GM20431 (cell line): ENCODE measurements around the gene USP43.

Experiments
- in situ Hi-C: fragments of 300-500 bp; cut with MseI, MboI; formaldehyde crosslinking; loops from one replicate; pipeline ENCODE4 v1.15.0; 2020; ENCODE audit warnings: low sequenced_read_pairs; ENCODE audit not compliant: unreplicated experiment

Gene USP43

DNA sequence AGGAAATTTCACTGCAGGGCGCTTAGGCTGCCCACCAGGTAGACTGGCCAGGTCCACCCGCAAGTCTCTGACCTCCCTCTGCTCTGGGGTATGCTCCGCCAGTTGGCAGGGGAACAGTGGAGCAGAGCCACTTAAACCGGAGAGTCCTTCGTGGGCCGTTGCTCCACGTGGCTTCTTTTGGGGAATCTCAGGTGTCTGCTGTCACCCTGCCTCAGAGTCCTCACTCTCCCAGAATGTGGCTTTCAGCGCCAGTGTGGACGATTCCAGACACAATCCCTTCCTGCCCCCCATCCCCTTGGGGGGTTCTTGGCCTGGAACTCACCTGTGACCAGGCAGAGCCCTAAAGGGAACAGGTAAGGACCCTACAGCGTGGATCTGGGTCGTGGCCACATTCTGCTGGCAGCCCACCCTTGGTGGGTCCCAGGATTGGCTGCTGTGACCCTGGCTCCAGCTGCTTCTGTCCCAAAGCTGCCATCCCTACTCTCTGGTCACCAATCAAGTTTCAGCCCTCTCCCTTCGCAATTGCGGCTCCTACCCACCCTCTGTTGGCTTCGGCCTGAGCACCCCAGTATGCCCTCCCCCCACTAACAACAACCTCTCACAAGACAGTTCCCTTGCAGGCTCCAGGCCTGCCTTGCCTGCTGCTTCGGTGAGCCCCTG, 123.8 kb downstream of the USP43 start:
- in situ Hi-C loops: no loop called here

- in situ Hi-C loops: no loop called here
Measured at GRCh38 chr17:9771465-9771864, 126.1 kb downstream of the USP43 start.

DNA sequence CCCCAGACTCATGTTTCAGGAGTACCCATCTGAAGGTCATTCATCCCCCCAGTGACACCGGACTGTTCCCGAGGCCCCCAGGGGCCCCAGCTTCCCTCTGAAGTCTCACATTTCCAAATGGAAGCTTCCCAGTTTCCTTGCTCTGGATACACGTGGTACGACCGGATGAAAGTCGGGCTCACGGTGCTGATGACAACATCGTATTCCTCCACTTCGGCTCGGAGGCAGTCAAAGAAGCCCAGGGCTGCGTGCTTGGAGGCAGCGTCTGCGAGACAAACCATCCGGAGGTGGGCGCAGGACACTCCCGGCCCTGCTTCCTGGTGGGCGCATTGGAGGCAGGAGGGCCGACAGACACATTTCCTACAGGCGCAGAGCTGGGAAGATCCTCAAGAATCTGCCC, 127.3 kb downstream of the USP43 start:
- in situ Hi-C loops: no loop called here

DNA sequence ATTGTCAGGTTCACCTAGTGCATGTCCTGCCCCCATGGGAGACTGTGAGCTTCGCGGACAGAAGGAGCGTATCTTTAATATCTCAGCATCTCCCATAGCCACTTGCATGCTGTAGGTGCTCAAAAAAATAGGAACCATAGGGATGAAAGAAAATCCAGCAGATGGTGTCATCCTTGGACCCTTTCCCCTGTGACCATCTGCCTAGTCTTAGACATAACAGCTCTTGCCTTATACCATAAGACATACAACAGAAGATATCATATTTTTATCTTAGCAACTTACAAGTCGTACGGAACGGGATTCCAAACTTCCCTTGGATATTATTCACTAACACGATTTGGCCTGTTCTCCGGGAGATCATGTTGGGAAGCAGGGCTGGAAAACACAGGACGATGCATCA, 131.6 kb downstream of the USP43 start:
- in situ Hi-C loops: no loop called here
